Measurements from ENCODE around the gene ZNF275. TPM values are rescaled to one million over a fixed set of nuclear protein-coding genes. Genes with fewer than 3 reads are reported as not detected.

Gene ZNF275
- total RNA-seq, 1 experiment from 2014 or later, result 9.8 TPM

DNA sequence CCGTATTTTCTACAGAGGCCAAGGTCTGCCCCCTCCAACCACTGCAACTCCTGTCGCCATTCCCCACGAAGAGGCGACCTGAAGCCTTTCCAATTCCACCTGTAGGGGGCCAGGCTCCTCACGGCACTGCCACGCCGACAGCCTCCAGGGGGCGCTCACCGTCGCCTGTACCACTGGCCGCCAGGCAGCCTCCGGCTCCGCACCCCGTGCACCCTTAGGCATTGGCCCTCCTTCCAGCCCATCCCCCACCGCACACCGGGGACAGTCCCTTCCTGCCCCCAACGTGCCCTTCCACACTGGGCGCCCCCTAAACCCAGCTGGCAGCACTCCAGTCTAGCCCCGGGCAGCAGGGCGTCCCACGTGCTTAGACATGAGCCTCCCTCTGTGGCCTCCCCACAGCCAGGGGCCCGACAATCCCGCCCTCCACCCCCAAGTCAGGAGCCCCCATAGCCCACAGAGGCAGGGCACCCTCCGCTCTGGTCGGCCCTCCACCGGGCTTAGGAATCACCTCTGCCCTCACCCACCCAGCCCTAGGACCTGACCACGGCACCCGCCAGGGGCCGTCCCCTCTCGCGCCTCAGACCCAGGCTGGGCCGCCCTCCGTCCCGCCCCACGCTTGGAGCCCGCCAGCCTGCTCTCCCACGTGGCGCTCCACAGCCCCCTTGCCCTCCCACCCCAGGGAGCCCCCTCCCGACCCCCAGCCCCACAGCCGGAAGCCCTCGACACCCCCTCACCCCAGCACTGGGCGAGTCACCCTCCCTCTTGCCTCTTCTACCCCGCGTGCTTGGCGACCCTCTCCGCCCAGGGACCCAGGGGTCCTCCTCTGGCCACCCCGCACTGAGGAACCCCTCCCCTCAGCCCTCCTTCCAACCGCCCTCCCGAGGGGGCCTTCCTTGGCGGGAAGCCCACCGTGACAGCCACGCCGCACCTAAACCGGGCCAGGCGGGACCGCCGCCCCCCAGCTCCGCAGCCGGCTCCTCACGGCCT lies 66.5 kb downstream of the ZNF275 start (continued):
- TF ChIP-seq ZFX (IDR thresholded peaks at IDR 0.05) (no peak), CEBPB (IDR thresholded peaks at IDR 0.05; ENCODE audit: low read depth) (no peak), ZNF274 (IDR thresholded peaks at IDR 0.05; ENCODE audit: low read depth, low read length) (no peak), SRF (IDR thresholded peaks at IDR 0.05; ENCODE audit: low read depth) (0 out of 2 replicates have a peak, but pooled peaks have one; percentile 17), FOSL1 (IDR thresholded peaks at IDR 0.05; ENCODE audit: low read depth) (no peak)

DNA sequence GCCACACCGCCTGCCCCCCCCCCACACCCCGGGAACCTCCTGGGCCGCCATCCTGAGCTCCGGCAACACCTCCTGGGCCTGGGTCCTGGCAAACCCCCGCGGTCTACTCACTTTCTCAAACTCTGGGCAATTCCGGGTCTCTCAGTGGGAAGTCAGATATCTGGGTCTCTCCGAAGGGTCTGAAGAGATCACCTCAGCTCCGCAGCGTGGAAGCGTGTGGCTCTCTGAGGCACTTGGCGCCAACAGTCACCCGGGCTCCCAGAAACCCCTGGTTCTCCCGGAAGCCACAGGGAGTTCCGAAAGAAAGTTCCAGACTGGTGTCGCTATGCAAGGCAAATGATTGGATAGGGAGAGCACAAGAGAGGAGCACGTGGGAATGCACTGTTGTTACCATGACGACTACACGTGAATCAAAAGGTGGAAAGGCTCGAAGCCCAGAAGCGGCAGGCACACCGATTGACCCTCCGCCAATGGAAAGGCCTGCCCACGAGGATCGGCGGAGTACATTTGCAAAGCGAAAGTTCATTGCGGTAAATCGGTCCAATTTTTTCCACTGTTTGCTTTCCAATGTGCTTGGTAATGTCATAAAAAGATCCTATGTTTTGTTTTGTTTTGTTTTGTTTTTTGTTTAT lies 67.3 kb downstream of the ZNF275 start, which contains the start of gene PNMA6E:
Gene PNMA6E (minus strand): TSS at position 218 of the 632 bp plus-strand sequence. CDS start 2,501 bp downstream, outside the sequence.
- DNase-seq (ENCODE audit: low read depth, low spot score), result no peak
- no peaks in the 10 kb centered on the region for H3K27me3 ChIP-seq (ENCODE audit: insufficient read depth, low read length)
- ChIA-PET CTCF (no interaction called here), POLR2A (no interaction called here), RAD21 (ENCODE audit: low non-redundant PET in 1 of 2, low total read pairs in 2 of 2, uncharacterized antibody in 2 of 2, unreplicated experiment in 2 of 2) (no interaction called here)
- no peaks in the 10 kb centered on the region for H4K20me1 ChIP-seq (ENCODE audit: insufficient read depth)
- no peaks in the 10 kb centered on the region for H3K4me1 ChIP-seq (ENCODE audit: control insufficient read depth in 1 of 2, insufficient read depth in 2 of 2, low read length in 2 of 2)
- BruUV-seq (replicated peaks), result no TSS peak
- H3K9me3 ChIP-seq (ENCODE audit: control insufficient read depth in 1 of 2, insufficient read depth in 1 of 2, low read depth in 1 of 2, low read length in 2 of 2), result no peaks in the 10 kb centered on the region
- no peaks in the 10 kb centered on the region for H3K79me2 ChIP-seq (ENCODE audit: insufficient read depth, low read length)
- ATAC-seq, result no peak
- TF ChIP-seq POLR2AphosphoS5 (IDR thresholded peaks at IDR 0.05; ENCODE audit: low read depth, low read length) (no peak), CBX3 (IDR thresholded peaks at IDR 0.05; ENCODE audit: low read depth) (no peak), JUND (IDR thresholded peaks at IDR 0.05) (no peak), ZFX (IDR thresholded peaks at IDR 0.05) (no peak)
- TF ChIP-seq, protein P1, sequence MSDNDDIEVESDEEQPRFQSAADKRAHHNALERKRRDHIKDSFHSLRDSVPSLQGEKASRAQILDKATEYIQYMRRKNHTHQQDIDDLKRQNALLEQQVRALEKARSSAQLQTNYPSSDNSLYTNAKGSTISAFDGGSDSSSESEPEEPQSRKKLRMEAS (IDR thresholded peaks at IDR 0.05), result no peak
- TF ChIP-seq, protein P2, sequence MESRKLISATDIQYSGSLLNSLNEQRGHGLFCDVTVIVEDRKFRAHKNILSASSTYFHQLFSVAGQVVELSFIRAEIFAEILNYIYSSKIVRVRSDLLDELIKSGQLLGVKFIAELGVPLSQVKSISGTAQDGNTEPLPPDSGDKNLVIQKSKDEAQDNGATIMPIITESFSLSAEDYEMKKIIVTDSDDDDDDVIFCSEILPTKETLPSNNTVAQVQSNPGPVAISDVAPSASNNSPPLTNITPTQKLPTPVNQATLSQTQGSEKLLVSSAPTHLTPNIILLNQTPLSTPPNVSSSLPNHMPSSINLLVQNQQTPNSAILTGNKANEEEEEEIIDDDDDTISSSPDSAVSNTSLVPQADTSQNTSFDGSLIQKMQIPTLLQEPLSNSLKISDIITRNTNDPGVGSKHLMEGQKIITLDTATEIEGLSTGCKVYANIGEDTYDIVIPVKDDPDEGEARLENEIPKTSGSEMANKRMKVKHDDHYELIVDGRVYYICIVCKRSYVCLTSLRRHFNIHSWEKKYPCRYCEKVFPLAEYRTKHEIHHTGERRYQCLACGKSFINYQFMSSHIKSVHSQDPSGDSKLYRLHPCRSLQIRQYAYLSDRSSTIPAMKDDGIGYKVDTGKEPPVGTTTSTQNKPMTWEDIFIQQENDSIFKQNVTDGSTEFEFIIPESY (IDR thresholded peaks at IDR 0.05; ENCODE audit: extremely low read depth, insufficient replicate concordance, low read length), result no peak
- H3K4me3 ChIP-seq (replicated peaks in 1 of 2; ENCODE audit: low read depth in 1 of 2, low read length in 2 of 2), result no peak within 1 kb of the TSS
- H3K27ac ChIP-seq (ENCODE audit: low read depth, low read length), result no peak within 1 kb of the TSS
- no peaks in the 10 kb centered on the region for H3K36me3 ChIP-seq (ENCODE audit: control insufficient read depth in 1 of 2, insufficient read depth in 2 of 2, low read length in 2 of 2)
- no peak within 1 kb of the TSS for H2AFZ ChIP-seq (ENCODE audit: low read depth, low read length, poor library complexity, severe bottlenecking)
- H3K9me2 ChIP-seq (ENCODE audit: insufficient read depth), result no peaks in the 10 kb centered on the region
- intact Hi-C loops (cut with micrococcal nuclease), result no loop called here
- no peak within 1 kb of the TSS for H3K4me2 ChIP-seq (ENCODE audit: low read length)
- no peak within 1 kb of the TSS for H3K9ac ChIP-seq (ENCODE audit: low read length)

Other genes with a start within 250 kb of the ZNF275 start
- gene MAGEA1, start 154.9 kb upstream of the ZNF275 start, total RNA-seq (2021; ENCODE audit: unreplicated experiment), result not detected
- gene PNMA6F, start 12.4 kb upstream of the ZNF275 start, total RNA-seq (2021; ENCODE audit: unreplicated experiment), result not detected
- gene PNMA6E, start 67.2 kb downstream of the ZNF275 start, total RNA-seq (2021; ENCODE audit: unreplicated experiment), result not detected
- gene ZFP92, start 77.3 kb downstream of the ZNF275 start, total RNA-seq (2021; ENCODE audit: unreplicated experiment), result not detected
- 2.9 TPM for gene TREX2, start 111.9 kb downstream of the ZNF275 start, total RNA-seq (2021; ENCODE audit: unreplicated experiment)
- gene HAUS7, start 136.4 kb downstream of the ZNF275 start, total RNA-seq (2021; ENCODE audit: unreplicated experiment), result 28.9 TPM
- 0.37 TPM for gene BGN, start 160.8 kb downstream of the ZNF275 start, total RNA-seq (2021; ENCODE audit: unreplicated experiment)
- not detected for gene ATP2B3, start 183.5 kb downstream of the ZNF275 start, total RNA-seq (2021; ENCODE audit: unreplicated experiment)

All from HCT116 (cell line).